Left ventricle myocardium inferior (tissue), 1 donor: ENCODE measurements around the gene NQO1. TPM values are rescaled to one million over a fixed set of nuclear protein-coding genes. Genes with fewer than 3 reads are reported as not detected.

ENCODE experiments used
- DNase-seq: peaks from one replicate; pipeline ENCODE4 v3.0.0-alpha.2; 2020
- H3K27ac ChIP-seq: fragments of 200-600 bp; replicated peaks from 2 replicates; pipeline ENCODE4 v1.8.0; 2021
- H3K27me3 ChIP-seq: fragments of 200-600 bp; 2 replicates; pipeline ENCODE4 v1.8.0; 2021; ENCODE audit warnings: low read depth
- H3K36me3 ChIP-seq: fragments of 200-600 bp; 2 replicates; pipeline ENCODE4 v1.8.0; 2021
- H3K4me1 ChIP-seq: fragments of 200-600 bp; 2 replicates; pipeline ENCODE4 v1.8.0; 2021
- H3K4me3 ChIP-seq: fragments of 200-600 bp; 2 replicates; pipeline ENCODE4 v1.8.0; 2021; ENCODE audit warnings: mild to moderate bottlenecking, moderate library complexity
- H3K9me3 ChIP-seq: fragments of 200-600 bp; replicated peaks from 2 replicates; pipeline ENCODE4 v1.8.0; 2021
- CTCF ChIP-seq: fragments of 200-600 bp; IDR thresholded peaks from 2 replicates; pipeline ENCODE4 v1.8.0; 2021; ENCODE audit warnings: antibody characterized with exemption, mild to moderate bottlenecking, borderline replicate concordance
- intact Hi-C: fragments of 100-400 bp; cut with micrococcal nuclease; formaldehyde crosslinking; loops from one replicate; pipeline ENCODE4 v1.11.0; 2022
- total RNA-seq: library from RNA; stranded (reverse); fragmentation: NEBNext Ultra II Directional; extraction: Animal tissue kit (Norgen Biotek cat#: 25700); gene quantifications from one replicate; pipeline ENCODE4 v1.2.1, GENCODE V29; 2021
- donor health status: DM: no; HTN: yes; CAD: no; lungs with severe emphysema.

The NQO1 gene
- total RNA-seq, 1 donor from 2014 or later = 22.7 TPM

DNA sequence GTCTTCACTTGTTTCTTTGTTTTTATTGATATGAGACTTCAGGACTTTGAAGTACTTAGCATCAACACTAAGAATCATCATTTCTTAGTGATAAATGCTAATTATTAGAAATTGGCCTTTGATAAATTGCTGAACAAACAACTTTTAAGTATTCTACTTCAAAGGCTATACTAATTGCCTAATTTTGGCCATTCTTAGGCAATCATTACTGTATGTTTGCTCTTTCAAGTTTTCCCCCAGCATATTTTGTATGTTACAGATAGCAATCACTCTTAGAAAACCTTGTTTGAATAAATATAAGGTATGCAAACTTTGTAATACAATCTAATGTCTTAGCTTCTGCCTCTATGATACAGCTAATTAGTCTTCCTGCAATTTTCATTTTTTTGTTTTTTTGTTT is 46.0 kb downstream of the NQO1 start:
- no peak overlapping the region for H3K4me3 ChIP-seq
- no peak overlapping the region for H3K27ac ChIP-seq
- TF ChIP-seq CTCF = no peak
- no peaks in the 10 kb centered on the region for H3K27me3 ChIP-seq
- intact Hi-C loops = no loop called here
- H3K4me1 ChIP-seq = no peaks in the 10 kb centered on the region
- no peak for DNase-seq
- no peaks in the 10 kb centered on the region for H3K9me3 ChIP-seq
- H3K36me3 ChIP-seq = peaks cover 87% of the 10 kb centered on the region

DNA sequence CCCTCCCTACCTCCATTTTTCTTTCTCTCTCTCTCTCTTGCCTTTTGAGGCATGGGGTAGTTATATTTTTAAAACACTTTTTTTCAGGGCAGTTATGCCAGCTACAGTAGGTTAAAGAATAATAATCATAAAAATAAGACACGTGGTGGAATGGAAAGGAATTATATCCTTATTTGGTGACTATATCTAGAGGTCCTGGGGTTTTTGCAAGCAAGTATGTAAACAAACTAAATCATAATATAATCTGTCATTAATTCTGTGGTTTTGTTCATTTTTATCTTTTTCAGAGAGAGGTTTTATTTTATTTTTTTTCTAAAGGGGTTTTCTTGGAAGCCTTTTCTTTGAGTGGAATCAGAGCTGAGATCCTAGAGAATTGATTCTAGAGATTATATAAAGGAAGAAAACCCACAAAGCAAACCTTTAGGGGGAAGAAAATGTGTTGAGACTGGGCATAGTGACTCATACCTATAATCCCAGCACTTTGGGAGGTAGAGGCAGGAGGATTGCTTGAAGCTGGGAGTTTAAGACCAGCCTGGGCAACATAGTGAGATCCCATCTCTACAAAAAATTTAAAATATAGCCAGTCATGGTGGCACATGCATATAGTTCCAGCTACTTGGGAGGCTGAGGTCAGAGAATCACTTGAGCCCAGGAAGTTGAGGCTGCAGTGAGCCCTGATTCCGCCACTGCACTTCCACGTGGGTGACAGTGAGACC is 53.2 kb downstream of the NQO1 start:
- no peak for DNase-seq
- no peaks in the 10 kb centered on the region for H3K9me3 ChIP-seq
- no peak overlapping the region for H3K4me3 ChIP-seq
- H3K4me1 ChIP-seq = no peaks in the 10 kb centered on the region
- H3K27ac ChIP-seq = no peak overlapping the region
- H3K27me3 ChIP-seq = no peaks in the 10 kb centered on the region
- TF ChIP-seq CTCF = no peak
- peaks cover 78% of the 10 kb centered on the region for H3K36me3 ChIP-seq
- intact Hi-C loops = no loop called here

GRCh38 chr16:69672315-69672997 is 53.9 kb downstream of the NQO1 start:
- no peak for TF ChIP-seq CTCF
- Histone ChIP-seq H3K9me3 (no peaks in the 10 kb centered on the region), H3K4me3 (no peak overlapping the region), H3K36me3 (peaks cover 74% of the 10 kb centered on the region), H3K4me1 (no peaks in the 10 kb centered on the region), H3K27ac (no peak overlapping the region), H3K27me3 (no peaks in the 10 kb centered on the region)
- no peak for DNase-seq
- intact Hi-C loops = no loop called here

- Histone ChIP-seq H3K36me3 (peaks cover 51% of the 10 kb centered on the region), H3K27ac (no peak overlapping the region), H3K4me1 (no peaks in the 10 kb centered on the region), H3K4me3 (no peak overlapping the region), H3K9me3 (no peaks in the 10 kb centered on the region), H3K27me3 (no peaks in the 10 kb centered on the region)
- DNase-seq = no peak
- intact Hi-C loops = no loop called here
- no peak for TF ChIP-seq CTCF
These were observed 56.8 kb downstream of the NQO1 start for GRCh38 chr16:69669577-69669976.

DNA sequence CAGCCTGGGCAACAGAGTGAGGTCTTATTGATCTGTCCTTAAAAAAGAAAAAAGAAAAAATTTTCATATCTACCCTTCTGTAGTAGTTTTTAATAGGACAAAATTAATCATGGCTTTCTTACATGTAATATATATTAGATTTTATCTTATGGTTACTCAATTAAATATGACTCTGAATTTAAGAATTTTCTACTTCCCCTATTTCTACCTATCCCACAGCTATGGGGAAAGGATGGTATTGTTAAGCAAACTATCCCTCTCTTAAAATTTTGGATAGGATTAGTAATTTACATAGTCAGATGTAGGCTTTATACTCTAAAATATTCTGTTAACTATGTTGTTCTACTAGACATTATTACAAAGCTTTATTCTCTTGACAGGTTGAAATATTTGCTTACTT is 62.5 kb downstream of the NQO1 start:
- H3K27me3 ChIP-seq = no peaks in the 10 kb centered on the region
- intact Hi-C loops = no loop called here
- H3K4me1 ChIP-seq = no peaks in the 10 kb centered on the region
- H3K36me3 ChIP-seq = peaks cover 41% of the 10 kb centered on the region
- H3K9me3 ChIP-seq = no peaks in the 10 kb centered on the region
- H3K27ac ChIP-seq = no peak overlapping the region
- no peak overlapping the region for H3K4me3 ChIP-seq
- DNase-seq = no peak
- TF ChIP-seq CTCF = no peak
